Neuronal stem cell (in vitro differentiated cells): ENCODE measurements around the gene MIR17HG.

ENCODE experiments used
- DNase-seq: peaks from one replicate; pipeline ENCODE4 v3.0.0-alpha.2; 2013; ENCODE audit warnings: low spot score
- H2AFZ ChIP-seq: one replicate; pipeline ENCODE4 v1.6.1; 2013; ENCODE audit warnings: mild to moderate bottlenecking, low read length, inconsistent platforms
- H2AK5ac ChIP-seq: 2 replicates; pipeline ENCODE4 v1.6.1; 2013; ENCODE audit warnings: low read depth, mild to moderate bottlenecking, inconsistent platforms, low read length, moderate library complexity, mixed read lengths
- H2BK120ac ChIP-seq: 2 replicates; pipeline ENCODE4 v1.6.1; 2013; ENCODE audit warnings: low read depth, mild to moderate bottlenecking, inconsistent platforms, low read length, moderate library complexity, mixed read lengths
- H2BK12ac ChIP-seq: one replicate; pipeline ENCODE4 v1.6.1; 2013; ENCODE audit warnings: low read length, inconsistent platforms
- H2BK15ac ChIP-seq: 2 replicates; pipeline ENCODE4 v1.6.1; 2013; ENCODE audit warnings: mild to moderate bottlenecking, low read length, inconsistent platforms, mixed read lengths
- H2BK5ac ChIP-seq: one replicate; pipeline ENCODE4 v1.6.1; 2013; ENCODE audit warnings: inconsistent platforms, mild to moderate bottlenecking, low read length, moderate library complexity
- H3K14ac ChIP-seq: one replicate; pipeline ENCODE4 v1.6.1; 2013; ENCODE audit warnings: low read length, inconsistent platforms
- H3K18ac ChIP-seq: 2 replicates; pipeline ENCODE4 v1.6.1; 2013; ENCODE audit warnings: low read length, inconsistent platforms
- H3K23ac ChIP-seq: 2 replicates; pipeline ENCODE4 v1.6.1; 2013; ENCODE audit warnings: low read depth, mild to moderate bottlenecking, mixed read lengths, low read length, inconsistent platforms; ENCODE audit not compliant: poor library complexity
- H3K27ac ChIP-seq: replicated peaks from 3 replicates; pipeline ENCODE4 v1.5.1; 2013; ENCODE audit warnings: low read length, inconsistent platforms
- H3K27me3 ChIP-seq, 3 experiments: 2 replicates each; pipeline ENCODE4 v1.6.1; 2013; ENCODE audit warnings: low read length in 3 of 3, mild to moderate bottlenecking in 2 of 3, inconsistent platforms in 1 of 3, low read depth in 1 of 3, mixed read lengths in 1 of 3, moderate library complexity in 1 of 3; ENCODE audit not compliant: control insufficient read depth in 3 of 3, insufficient read depth in 3 of 3
- H3K36me3 ChIP-seq, 2 donors: replicated peaks in 1 of 2; 2 replicates each; pipeline ENCODE4 v1.6.1; 2013; ENCODE audit warnings: low read length in 2 of 2; ENCODE audit not compliant: control insufficient read depth in 2 of 2, insufficient read depth in 2 of 2
- H3K4ac ChIP-seq: 2 replicates; pipeline ENCODE4 v1.6.1; 2013; ENCODE audit warnings: inconsistent platforms, mild to moderate bottlenecking, low read length, moderate library complexity
- H3K4me1 ChIP-seq, 2 donors: 1 replicate in 1 of 2; 2 replicates in 1 of 2; pipeline ENCODE4 v1.6.1; 2013; ENCODE audit warnings: low read length in 2 of 2, low read depth in 1 of 2; ENCODE audit not compliant: control insufficient read depth in 2 of 2, insufficient read depth in 1 of 2
- H3K4me2 ChIP-seq: one replicate; pipeline ENCODE4 v1.6.1; 2013; ENCODE audit warnings: mild to moderate bottlenecking, low read length, inconsistent platforms; ENCODE audit not compliant: insufficient read depth, poor library complexity, severe bottlenecking
- H3K4me3 ChIP-seq, 2 donors: 2 replicates each; pipeline ENCODE4 v1.5.1; 2013; ENCODE audit warnings: low read length in 2 of 2, mild to moderate bottlenecking in 2 of 2, inconsistent platforms in 1 of 2, moderate library complexity in 1 of 2
- H3K79me1 ChIP-seq: one replicate; pipeline ENCODE4 v1.6.1; 2013; ENCODE audit warnings: low read depth, mild to moderate bottlenecking, inconsistent platforms, low read length, moderate library complexity
- H3K9ac ChIP-seq: one replicate; pipeline ENCODE4 v1.6.1; 2013; ENCODE audit warnings: mild to moderate bottlenecking, low read depth, low read length, inconsistent platforms; ENCODE audit not compliant: poor library complexity
- H3K9me3 ChIP-seq, 2 donors: replicated peaks in 1 of 2; 2 replicates each; pipeline versions ENCODE3 to v1.6.1; 2013; ENCODE audit warnings: low read length in 2 of 2, mild to moderate bottlenecking in 2 of 2, inconsistent platforms in 1 of 2, low read depth in 1 of 2, mixed read lengths in 1 of 2, moderate library complexity in 1 of 2; ENCODE audit not compliant: control insufficient read depth in 2 of 2, insufficient read depth in 1 of 2
- H4K8ac ChIP-seq: one replicate; pipeline ENCODE4 v1.6.1; 2013; ENCODE audit warnings: low read depth, mild to moderate bottlenecking, inconsistent platforms, low read length, moderate library complexity
- H4K91ac ChIP-seq: one replicate; pipeline ENCODE4 v1.6.1; 2013; ENCODE audit warnings: low read length, low read depth, mild to moderate bottlenecking, inconsistent platforms; ENCODE audit not compliant: poor library complexity
- WGBS, 2 donors: extraction: QIAGEN DNeasy Blood & Tissue Kit; methylation state at CpG; one replicate each; pipeline ENCODE4 v1.1.7; 2013; ENCODE audit warnings: missing lambda C conversion rate in 2 of 2, mixed read lengths in 1 of 2; ENCODE audit not compliant: insufficient read length in 2 of 2, insufficient replicate concordance in 1 of 2; ENCODE audit errors: extremely low coverage in 2 of 2; 5-methylcytosine and 5-hydroxymethylcytosine counted together

The MIR17HG gene

DNA sequence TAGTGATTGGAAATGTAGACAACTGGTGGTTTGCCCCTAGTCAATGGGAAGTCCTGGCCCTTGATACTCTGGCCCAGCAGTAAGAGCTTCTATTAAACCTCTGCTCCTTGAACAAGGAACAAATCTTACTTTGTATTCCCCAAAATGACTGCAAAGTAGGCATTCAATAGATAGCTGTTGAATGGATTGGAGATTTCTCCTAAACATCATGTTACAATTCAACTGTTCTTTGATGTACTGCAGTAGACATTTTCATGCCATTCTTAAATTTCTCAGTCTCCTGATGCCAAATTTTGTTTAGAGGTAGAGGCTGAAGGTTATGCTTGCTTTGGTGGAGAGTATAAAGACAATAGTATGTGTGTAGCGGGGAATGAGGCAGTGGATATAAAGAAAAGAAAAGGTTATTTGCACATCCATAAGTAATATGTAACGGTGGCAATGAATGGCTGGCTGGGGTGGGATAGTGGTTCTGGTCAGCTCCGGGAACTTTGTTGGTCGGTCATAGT is 12.8 kb downstream of the MIR17HG start:
- Histone ChIP-seq H3K27ac (no peak overlapping the region), H3K23ac (no peak overlapping the region), H4K8ac (no peak overlapping the region), H4K91ac (no peak overlapping the region), H3K4me1 (no peaks in the 10 kb centered on the region), H2BK5ac (no peak overlapping the region), H2BK12ac (no peak overlapping the region), H2AK5ac (no peak overlapping the region), H2AFZ (no peak overlapping the region), H3K27me3 (no peaks in the 10 kb centered on the region), H2BK120ac (no peak overlapping the region), H3K4me2 (no peak overlapping the region), H3K14ac (no peak overlapping the region), H3K9me3 (no peaks in the 10 kb centered on the region), H3K18ac (no peak overlapping the region), H3K4ac (no peak overlapping the region), H2BK15ac (no peak overlapping the region), H3K79me1 (no peaks in the 10 kb centered on the region), H3K36me3 (peaks cover 14 to 31% of the 10 kb centered on the region in 2 donors), H3K4me3 (no peak overlapping the region), H3K9ac (no peak overlapping the region)
- DNase-seq = no peak
- no CpG with 5 or more reads among the region's 4 CpGs for WGBS, 2 donors

DNA sequence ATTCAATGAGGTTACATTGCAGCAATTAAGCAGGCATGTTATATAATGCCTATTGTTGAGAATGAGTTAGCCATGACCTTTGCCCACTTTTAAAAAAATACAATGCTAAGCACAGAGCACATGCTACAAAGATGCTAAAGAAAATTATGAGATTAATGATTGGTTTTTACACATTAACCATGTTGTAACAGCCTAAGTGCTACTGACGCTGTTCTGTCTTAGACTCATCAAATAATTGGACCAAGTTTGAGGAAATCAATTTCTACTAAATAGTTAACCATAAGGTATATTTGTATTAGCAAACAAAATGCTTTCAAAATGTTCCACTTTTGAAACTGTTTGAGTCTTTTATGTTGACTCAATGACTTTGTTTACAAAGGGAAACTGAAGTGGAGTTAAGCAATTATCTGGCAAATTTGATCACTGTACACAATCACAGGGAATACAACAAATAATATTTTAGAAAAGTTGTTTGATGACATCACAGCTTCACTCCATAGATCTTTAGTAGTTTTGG is 14.3 kb downstream of the MIR17HG start:
- Histone ChIP-seq H3K4ac (no peak overlapping the region), H3K4me1 (no peaks in the 10 kb centered on the region), H3K14ac (no peak overlapping the region), H3K27me3 (no peaks in the 10 kb centered on the region), H3K4me2 (no peak overlapping the region), H4K91ac (no peak overlapping the region), H3K27ac (no peak overlapping the region), H3K23ac (no peak overlapping the region), H3K9me3 (no peaks in the 10 kb centered on the region), H2AFZ (no peak overlapping the region), H3K79me1 (no peaks in the 10 kb centered on the region), H2BK5ac (no peak overlapping the region), H4K8ac (no peak overlapping the region), H3K9ac (no peak overlapping the region), H2BK12ac (no peak overlapping the region), H2BK15ac (no peak overlapping the region), H2BK120ac (no peak overlapping the region), H3K36me3 (peaks cover 8 to 16% of the 10 kb centered on the region in 2 donors), H2AK5ac (no peak overlapping the region), H3K18ac (no peak overlapping the region), H3K4me3 (no peak overlapping the region)
- WGBS, 2 donors = no CpG with 5 or more reads among the region's 1 CpG
- no peak for DNase-seq

DNA sequence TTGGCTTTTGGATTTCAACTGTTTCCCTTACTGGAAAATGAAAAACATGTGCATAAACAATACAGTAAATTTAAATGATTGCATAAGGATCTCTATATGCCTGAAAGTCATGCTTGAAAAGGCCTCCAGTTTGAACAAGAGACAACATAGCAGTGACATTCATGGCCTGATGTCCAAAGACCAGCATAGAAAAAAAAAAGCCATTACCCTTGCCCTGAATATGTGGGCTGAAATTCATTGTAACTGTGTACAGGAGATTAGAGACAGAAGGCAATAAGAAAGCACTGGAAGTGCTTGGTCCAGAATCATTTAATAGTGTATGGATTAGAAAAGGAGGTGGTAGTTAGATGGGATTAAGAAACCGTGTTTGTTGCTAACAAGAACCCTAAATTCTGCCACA is 15.4 kb downstream of the MIR17HG start:
- no peak overlapping the region for H3K4ac ChIP-seq
- H2BK120ac ChIP-seq = no peak overlapping the region
- H3K18ac ChIP-seq = no peak overlapping the region
- no peak overlapping the region for H2AFZ ChIP-seq
- no peak overlapping the region for H3K23ac ChIP-seq
- H3K36me3 ChIP-seq = peaks cover 0 to 5% of the 10 kb centered on the region in 2 donors
- H3K4me1 ChIP-seq = no peaks in the 10 kb centered on the region
- no peak overlapping the region for H2AK5ac ChIP-seq
- H3K14ac ChIP-seq = no peak overlapping the region
- no peak overlapping the region for H3K4me2 ChIP-seq
- no peaks in the 10 kb centered on the region for H3K27me3 ChIP-seq
- no peak overlapping the region for H2BK5ac ChIP-seq
- no peak overlapping the region for H3K27ac ChIP-seq
- no peaks in the 10 kb centered on the region for H3K9me3 ChIP-seq
- no peak overlapping the region for H2BK12ac ChIP-seq
- H3K9ac ChIP-seq = no peak overlapping the region
- no CpG with 5 or more reads among the region's 1 CpG for WGBS, 2 donors
- no peak overlapping the region for H2BK15ac ChIP-seq
- no peak overlapping the region for H4K8ac ChIP-seq
- H4K91ac ChIP-seq = no peak overlapping the region
- H3K79me1 ChIP-seq = no peaks in the 10 kb centered on the region
- no peak for DNase-seq
- H3K4me3 ChIP-seq = no peak overlapping the region

DNA sequence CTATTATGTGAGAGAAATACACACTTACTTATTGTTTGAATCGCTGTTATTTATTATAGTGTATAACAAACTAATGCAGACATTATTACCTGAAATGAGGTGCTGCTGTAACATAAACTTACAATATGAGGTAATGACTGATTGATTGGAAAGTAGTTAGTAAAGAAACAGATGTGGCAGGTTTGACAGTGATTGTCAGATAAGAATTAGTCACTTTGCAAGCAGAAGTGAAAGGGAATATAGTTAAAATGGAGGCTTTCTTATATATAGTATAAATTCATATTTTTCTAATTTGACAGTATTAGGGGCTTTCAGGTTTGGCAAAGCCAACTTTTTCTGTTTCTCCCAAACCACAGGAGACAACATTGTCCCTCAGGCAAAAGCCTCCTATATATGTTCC is 20.6 kb downstream of the MIR17HG start:
- H3K9me3 ChIP-seq = no peaks in the 10 kb centered on the region
- no peaks in the 10 kb centered on the region for H3K79me1 ChIP-seq
- H3K27ac ChIP-seq = no peak overlapping the region
- no peak overlapping the region for H3K4me3 ChIP-seq
- no peak overlapping the region for H3K4me2 ChIP-seq
- H3K4ac ChIP-seq = no peak overlapping the region
- no peak overlapping the region for H4K8ac ChIP-seq
- no peak overlapping the region for H2BK5ac ChIP-seq
- H2BK12ac ChIP-seq = no peak overlapping the region
- no peak overlapping the region for H3K14ac ChIP-seq
- H2BK15ac ChIP-seq = no peak overlapping the region
- H2BK120ac ChIP-seq = no peak overlapping the region
- no peak overlapping the region for H2AK5ac ChIP-seq
- no peak overlapping the region for H3K18ac ChIP-seq
- DNase-seq = no peak
- no peaks in the 10 kb centered on the region for H3K36me3 ChIP-seq
- no peaks in the 10 kb centered on the region for H3K4me1 ChIP-seq
- no peak overlapping the region for H4K91ac ChIP-seq
- no peak overlapping the region for H2AFZ ChIP-seq
- WGBS, 2 donors = no CpG with 5 or more reads among the region's 1 CpG
- H3K23ac ChIP-seq = no peak overlapping the region
- no peak overlapping the region for H3K9ac ChIP-seq
- no peaks in the 10 kb centered on the region for H3K27me3 ChIP-seq
